Neutrophil (primary cell): ENCODE measurements around the gene HDAC6.

ENCODE experiments used
- H3K27ac ChIP-seq: fragments of 200-600 bp; sonication (generic); 2 replicates; pipeline ENCODE4 v1.5.1; 2016; ENCODE audit warnings: mild to moderate bottlenecking, moderate library complexity
- H3K27me3 ChIP-seq: fragments of 200-600 bp; sonication (generic); 2 replicates; pipeline ENCODE4 v1.6.0; 2016; ENCODE audit warnings: mild to moderate bottlenecking
- H3K36me3 ChIP-seq: fragments of 200-600 bp; sonication (generic); 2 replicates; pipeline ENCODE4 v1.5.1; 2017
- H3K4me1 ChIP-seq, 2 experiments: fragments of 200-600 bp in 1 of 2; sonication (generic) in 1 of 2; 1 replicate in 1 of 2; 2 replicates in 1 of 2; pipeline versions ENCODE4 v1.5.1 to v1.6.1; 2013 to 2016; ENCODE audit warnings: low read depth in 1 of 2, low read length in 1 of 2, mild to moderate bottlenecking in 1 of 2, moderate library complexity in 1 of 2; ENCODE audit not compliant: control insufficient read depth in 1 of 2, insufficient read depth in 1 of 2
- H3K4me3 ChIP-seq, 2 experiments: fragments of 200-600 bp in 1 of 2; sonication (generic) in 1 of 2; 1 replicate in 1 of 2; 2 replicates in 1 of 2; pipeline ENCODE4 v1.5.1; 2013 to 2016; ENCODE audit warnings: low read depth in 1 of 2, low read length in 1 of 2, mild to moderate bottlenecking in 1 of 2, moderate library complexity in 1 of 2
- H3K9me3 ChIP-seq: fragments of 200-600 bp; sonication (generic); 2 replicates; pipeline ENCODE4 v1.5.1; 2016
- TF ChIP-seq, protein P1 (sequence below): fragments of 200-600 bp; sonication (generic); IDR thresholded peaks from 2 replicates; pipeline ENCODE4 v1.5.1; 2016; ENCODE audit warnings: antibody characterized with exemption

HDAC6 gene

GRCh38 chrX:48798318-48798717 is 3.5 kb upstream of the HDAC6 start:
- H3K4me1 ChIP-seq, result peaks cover 11 to 18% of the 10 kb centered on the region in 2 experiments
- H3K9me3 ChIP-seq, result no peaks in the 10 kb centered on the region
- H3K36me3 ChIP-seq, result no peaks in the 10 kb centered on the region
- H3K27me3 ChIP-seq, result no peaks in the 10 kb centered on the region
- no peak overlapping the region for H3K4me3 ChIP-seq
- TF ChIP-seq, protein P1, sequence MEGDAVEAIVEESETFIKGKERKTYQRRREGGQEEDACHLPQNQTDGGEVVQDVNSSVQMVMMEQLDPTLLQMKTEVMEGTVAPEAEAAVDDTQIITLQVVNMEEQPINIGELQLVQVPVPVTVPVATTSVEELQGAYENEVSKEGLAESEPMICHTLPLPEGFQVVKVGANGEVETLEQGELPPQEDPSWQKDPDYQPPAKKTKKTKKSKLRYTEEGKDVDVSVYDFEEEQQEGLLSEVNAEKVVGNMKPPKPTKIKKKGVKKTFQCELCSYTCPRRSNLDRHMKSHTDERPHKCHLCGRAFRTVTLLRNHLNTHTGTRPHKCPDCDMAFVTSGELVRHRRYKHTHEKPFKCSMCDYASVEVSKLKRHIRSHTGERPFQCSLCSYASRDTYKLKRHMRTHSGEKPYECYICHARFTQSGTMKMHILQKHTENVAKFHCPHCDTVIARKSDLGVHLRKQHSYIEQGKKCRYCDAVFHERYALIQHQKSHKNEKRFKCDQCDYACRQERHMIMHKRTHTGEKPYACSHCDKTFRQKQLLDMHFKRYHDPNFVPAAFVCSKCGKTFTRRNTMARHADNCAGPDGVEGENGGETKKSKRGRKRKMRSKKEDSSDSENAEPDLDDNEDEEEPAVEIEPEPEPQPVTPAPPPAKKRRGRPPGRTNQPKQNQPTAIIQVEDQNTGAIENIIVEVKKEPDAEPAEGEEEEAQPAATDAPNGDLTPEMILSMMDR, result no peak
- no peak overlapping the region for H3K27ac ChIP-seq

- Histone ChIP-seq H3K4me1 (peaks cover 11 to 18% of the 10 kb centered on the region in 2 experiments), H3K36me3 (no peaks in the 10 kb centered on the region), H3K4me3 (peak overlapping the region; percentile 74 to 80), H3K27me3 (no peaks in the 10 kb centered on the region), H3K27ac (peak overlapping the region; percentile 93), H3K9me3 (no peaks in the 10 kb centered on the region)
- TF ChIP-seq, protein P1, result no peak
Observed at GRCh38 chrX:48800574-48801279, 1.1 kb upstream of the HDAC6 start.

GRCh38 chrX:48802089-48802904 is 430 bp downstream of the HDAC6 start:
- peak overlapping the region; percentile 93 for H3K27ac ChIP-seq
- no peaks in the 10 kb centered on the region for H3K36me3 ChIP-seq
- H3K9me3 ChIP-seq, result no peaks in the 10 kb centered on the region
- TF ChIP-seq, protein P1, result no peak
- H3K4me1 ChIP-seq, result peaks cover 11 to 18% of the 10 kb centered on the region in 2 experiments
- H3K4me3 ChIP-seq, result peak overlapping the region; percentile 66 to 69
- no peaks in the 10 kb centered on the region for H3K27me3 ChIP-seq

- Histone ChIP-seq H3K4me1 (peaks cover 11 to 18% of the 10 kb centered on the region in 2 experiments), H3K27me3 (no peaks in the 10 kb centered on the region), H3K4me3 (peak overlapping the region; percentile 66 to 69), H3K27ac (peak overlapping the region; percentile 93), H3K9me3 (no peaks in the 10 kb centered on the region), H3K36me3 (no peaks in the 10 kb centered on the region)
- TF ChIP-seq, protein P1, result no peak
Observed at GRCh38 chrX:48802905-48803200, 986 bp downstream of the HDAC6 start.

DNA sequence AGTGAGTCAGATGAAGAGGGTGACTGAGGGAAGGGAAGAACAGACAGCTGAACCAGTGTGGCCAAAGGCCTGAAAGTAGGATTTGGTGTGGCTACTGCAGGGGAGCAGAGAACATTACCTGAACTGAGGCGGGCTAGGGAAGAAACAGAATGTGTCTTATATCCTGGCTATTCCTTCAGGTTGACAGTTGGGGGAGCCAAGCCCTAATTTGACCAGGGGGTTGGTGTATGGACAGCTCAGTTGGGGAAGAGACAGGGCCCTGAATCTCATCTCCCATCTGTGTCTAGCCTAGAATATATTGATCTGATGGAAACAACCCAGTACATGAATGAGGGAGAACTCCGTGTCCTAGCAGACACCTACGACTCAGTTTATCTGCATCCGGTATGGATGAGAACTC is 4.2 kb downstream of the HDAC6 start:
- H3K4me3 ChIP-seq, result no peak overlapping the region
- peaks cover 2% of the 10 kb centered on the region for H3K36me3 ChIP-seq
- H3K27me3 ChIP-seq, result no peaks in the 10 kb centered on the region
- H3K4me1 ChIP-seq, result peaks cover 4 to 8% of the 10 kb centered on the region in 2 experiments
- TF ChIP-seq, protein P1, result no peak
- no peaks in the 10 kb centered on the region for H3K9me3 ChIP-seq
- H3K27ac ChIP-seq, result no peak overlapping the region
